Naive thymus-derived CD4-positive, alpha-beta T cell (primary cell): ENCODE measurements around the gene FBXO7. TPM values are rescaled to one million over a fixed set of nuclear protein-coding genes. Genes with fewer than 3 reads are reported as not detected.
"Not testable (repeated sequence)": the region's sequence is repeated elsewhere in the genome, so short reads cannot be mapped to it uniquely, and the experiment has no call there.

ENCODE experiments used
- ATAC-seq: fragments of 150-1000 bp; cut with Tn5 transposase; 2 replicates; pipeline ENCODE4 v1.10.0; 2021; ENCODE audit warnings: mild to moderate bottlenecking, moderate library complexity
- CTCF ChIA-PET: fragments of 350-600 bp; sonication (Branson Sonifier 250); formaldehyde crosslinking; loops from one replicate; lab custom pipeline; 2021; ENCODE audit warnings: antibody characterized with exemption; lab: Charles Lee
- POLR2A ChIA-PET: fragments of 350-600 bp; sonication (Branson Sonifier 250); formaldehyde crosslinking; loops from one replicate; lab custom pipeline; 2021; ENCODE audit warnings: antibody characterized with exemption, inconsistent platforms; lab: Charles Lee
- DNase-seq, 9 donors: peaks; one replicate each; pipeline versions ENCODE4 v3.0.0 to v3.0.0-alpha.2; 2020 to 2022; ENCODE audit warnings: mixed read lengths in 1 of 9
- H3K27ac ChIP-seq: one replicate; pipeline ENCODE4 v1.7.0; 2013; ENCODE audit warnings: mild to moderate bottlenecking, low read depth, low read length, moderate library complexity
- H3K27me3 ChIP-seq, 2 donors: one replicate each; pipeline ENCODE4 v1.7.0; 2013; ENCODE audit warnings: low read length in 2 of 2, mild to moderate bottlenecking in 2 of 2, moderate library complexity in 2 of 2; ENCODE audit not compliant: control insufficient read depth in 2 of 2, insufficient read depth in 2 of 2
- H3K36me3 ChIP-seq, 3 experiments: 1 replicate in 2 of 3; 2 replicates in 1 of 3; pipeline ENCODE4 v1.7.0; 2013; ENCODE audit warnings: low read length in 3 of 3, mild to moderate bottlenecking in 3 of 3, moderate library complexity in 1 of 3; ENCODE audit not compliant: insufficient read depth in 3 of 3, control insufficient read depth in 2 of 3
- H3K4me1 ChIP-seq, 2 donors: one replicate each; pipeline ENCODE4 v1.7.0; 2013; ENCODE audit warnings: low read length in 2 of 2, mild to moderate bottlenecking in 2 of 2, moderate library complexity in 1 of 2; ENCODE audit not compliant: control insufficient read depth in 2 of 2, insufficient read depth in 2 of 2
- H3K4me3 ChIP-seq: 2 replicates; pipeline ENCODE4 v1.7.0; 2013; ENCODE audit warnings: mild to moderate bottlenecking, low read length
- H3K9me3 ChIP-seq, 3 experiments: 1 replicate in 2 of 3; 2 replicates in 1 of 3; pipeline ENCODE4 v1.7.0; 2013; ENCODE audit warnings: low read length in 3 of 3; ENCODE audit not compliant: control insufficient read depth in 2 of 3
- H3K27ac Mint-ChIP-seq, 9 donors: one replicate each; pipeline ENCODE4 v1.8.0; 2020 to 2022; ENCODE audit warnings: mixed read lengths in 9 of 9, mild to moderate bottlenecking in 8 of 9, moderate library complexity in 5 of 9, inconsistent platforms in 2 of 9
- H3K27me3 Mint-ChIP-seq, 5 donors: one replicate each; pipeline ENCODE4 v1.8.0; 2021 to 2022; ENCODE audit warnings: mixed read lengths in 5 of 5, mild to moderate bottlenecking in 1 of 5
- H3K36me3 Mint-ChIP-seq, 5 donors: one replicate each; pipeline ENCODE4 v1.8.0; 2020 to 2022; ENCODE audit warnings: mixed read lengths in 5 of 5, mild to moderate bottlenecking in 3 of 5, inconsistent platforms in 1 of 5
- H3K4me1 Mint-ChIP-seq, 7 donors: one replicate each; pipeline ENCODE4 v1.8.0; 2020 to 2022; ENCODE audit warnings: mixed read lengths in 7 of 7, mild to moderate bottlenecking in 3 of 7, inconsistent platforms in 1 of 7
- H3K4me3 Mint-ChIP-seq, 10 donors: one replicate each; pipeline ENCODE4 v1.8.0; 2020 to 2022; ENCODE audit warnings: mild to moderate bottlenecking in 10 of 10, mixed read lengths in 10 of 10, moderate library complexity in 6 of 10, inconsistent platforms in 2 of 10
- H3K9me3 Mint-ChIP-seq, 11 donors: one replicate each; pipeline ENCODE4 v1.8.0; 2020 to 2022; ENCODE audit warnings: mixed read lengths in 11 of 11, mild to moderate bottlenecking in 4 of 11, inconsistent platforms in 1 of 11, moderate library complexity in 1 of 11
- intact Hi-C, 2 donors: fragments of 100-400 bp; cut with micrococcal nuclease; formaldehyde crosslinking; loops; one replicate each; pipeline ENCODE4 v1.15.1; 2023
- polyA plus RNA-seq, 2 donors: library from polyadenylated mRNA; unstranded; fragments of 300-500 nt; fragmentation: Illumina TruSeq; gene quantifications; one replicate each; pipeline ENCODE4 v1.2.3, GENCODE V29; 2021
- total RNA-seq, 6 experiments: library from RNA in 5 of 6; stranded (reverse) in 5 of 6; gene quantifications; 1 replicate in 5 of 6; 2 replicates in 1 of 6; pipeline ENCODE4 v1.2.3 and lab custom pipeline; 2021 to 2026

Gene FBXO7
- total and polyA plus RNA-seq, 7 experiments from 2014 or later: 86.4 to 160 (median 108) TPM

DNA sequence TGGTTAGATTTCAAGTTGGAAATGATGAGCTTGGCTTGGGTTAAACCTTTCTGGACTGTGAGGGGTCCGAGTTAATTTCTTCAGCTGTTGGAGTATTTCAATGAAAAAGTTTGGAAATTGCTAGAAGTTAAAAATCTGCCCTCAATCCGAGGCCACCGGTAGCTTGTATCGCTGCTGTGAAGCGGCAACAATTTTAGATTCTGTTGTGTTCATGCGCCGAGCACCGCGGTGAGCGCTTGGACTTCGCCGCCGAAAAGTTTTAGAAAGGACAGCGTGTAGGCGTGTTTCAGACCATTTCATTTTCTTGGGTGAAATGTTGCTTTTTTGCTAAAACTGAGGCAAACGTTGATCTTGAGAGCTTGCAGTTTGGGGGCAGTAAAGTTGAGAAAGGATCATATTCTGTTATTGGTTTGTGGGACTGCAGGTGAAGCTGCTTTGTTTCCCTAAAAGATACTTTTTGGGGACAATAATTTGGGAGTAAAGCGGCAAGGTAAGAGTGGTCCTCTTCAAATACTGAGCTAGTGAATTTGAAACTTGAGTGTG, 928 bp downstream of the FBXO7 start:
- DNase-seq (peak in 2 of 9 donors; percentile 11 to 37), ATAC-seq (no peak)
- intact Hi-C loops: loop anchor here (2.0 to 10.0 kb wide), 4 partner anchors 505 to 1781 kb away; partner anchors contain the start of genes DEPDC5 (in 1 of the 2), OSBP2 (in 1 of the 2), PISD (in 1 of the 2) and PRR14L (in 1 of the 2)
- ChIA-PET CTCF (interaction anchor here (1.0 kb wide), 1 partner anchor 66 kb away, joined by 5 read pairs; no protein-coding TSS in a partner anchor), POLR2A (interaction anchor here (0.6 to 3.7 kb wide), 7 partner anchors 10 to 1774 kb away, joined by 3 to 26 read pairs (median 4); partner anchors contain the start of genes BPIFC and RTCB)
- peak overlapping the region in 8 of 9 donors; percentile 88 to 97 (median 94) for H3K27ac Mint-ChIP-seq
- H3K27ac ChIP-seq: peak overlapping the region; percentile 97
- H3K9me3 Mint-ChIP-seq: no peaks in the 10 kb centered on the region
- H3K4me1 Mint-ChIP-seq: peaks cover 11 to 41% (median 29%) of the 10 kb centered on the region in 7 donors
- no peaks in the 10 kb centered on the region for H3K27me3 ChIP-seq
- no peaks in the 10 kb centered on the region for H3K9me3 ChIP-seq
- peaks cover 0 to 9% (median 0%) of the 10 kb centered on the region in 5 donors for H3K36me3 Mint-ChIP-seq
- H3K27me3 Mint-ChIP-seq: no peaks in the 10 kb centered on the region
- peak overlapping the region in 9 of 10 donors; percentile 88 to 98 (median 96) for H3K4me3 Mint-ChIP-seq
- peaks cover 24 to 31% of the 10 kb centered on the region in 2 donors for H3K4me1 ChIP-seq
- peaks cover 0 to 11% (median 0%) of the 10 kb centered on the region in 3 experiments for H3K36me3 ChIP-seq
- H3K4me3 ChIP-seq: peak overlapping the region; percentile 77

DNA sequence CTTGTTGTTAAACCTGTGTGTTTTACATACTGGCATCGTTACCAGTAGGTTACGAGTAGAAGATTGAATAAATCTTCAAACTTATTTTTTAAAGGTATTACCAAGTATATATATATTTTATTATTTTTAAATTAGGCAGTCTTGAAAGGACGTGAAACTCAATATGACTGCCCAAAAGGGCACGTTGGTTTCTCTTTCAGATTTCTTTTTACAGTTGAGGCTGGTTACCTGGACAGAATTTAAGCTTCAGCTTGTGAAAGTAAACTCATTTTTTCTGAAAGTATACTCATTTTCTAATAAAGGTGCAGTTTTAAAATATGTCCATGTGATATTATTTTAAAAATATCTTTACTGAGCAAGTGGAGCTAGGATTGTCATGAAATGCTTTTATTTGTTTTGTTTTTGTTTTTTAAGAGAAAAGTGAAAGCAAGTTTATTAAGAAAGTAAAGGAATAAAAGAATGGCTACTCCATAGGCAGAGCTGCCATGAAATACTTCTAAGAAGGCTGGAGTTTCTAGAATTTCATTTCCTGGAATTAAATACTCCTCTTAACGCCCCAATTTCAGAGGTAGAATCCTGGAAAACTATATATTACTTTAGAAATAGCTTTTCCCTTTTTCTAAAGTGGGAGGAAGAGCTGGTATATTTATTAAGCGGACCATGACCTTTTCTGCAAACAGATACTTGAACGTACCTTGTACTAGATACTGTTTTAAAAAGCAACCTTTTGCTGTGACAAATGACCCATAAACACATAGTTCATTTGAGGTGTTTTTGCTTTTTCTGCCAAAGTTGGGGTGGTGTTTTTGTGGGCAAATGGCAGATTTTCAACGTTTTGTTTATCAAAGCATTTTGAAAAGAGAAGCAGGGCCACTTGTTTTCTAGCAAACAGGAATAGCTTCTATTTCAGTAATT, 1.9 kb downstream of the FBXO7 start:
- Mint-ChIP-seq H3K36me3 (peaks cover 0 to 9% (median 0%) of the 10 kb centered on the region in 5 donors), H3K4me1 (peaks cover 11 to 51% (median 37%) of the 10 kb centered on the region in 7 donors)

DNA sequence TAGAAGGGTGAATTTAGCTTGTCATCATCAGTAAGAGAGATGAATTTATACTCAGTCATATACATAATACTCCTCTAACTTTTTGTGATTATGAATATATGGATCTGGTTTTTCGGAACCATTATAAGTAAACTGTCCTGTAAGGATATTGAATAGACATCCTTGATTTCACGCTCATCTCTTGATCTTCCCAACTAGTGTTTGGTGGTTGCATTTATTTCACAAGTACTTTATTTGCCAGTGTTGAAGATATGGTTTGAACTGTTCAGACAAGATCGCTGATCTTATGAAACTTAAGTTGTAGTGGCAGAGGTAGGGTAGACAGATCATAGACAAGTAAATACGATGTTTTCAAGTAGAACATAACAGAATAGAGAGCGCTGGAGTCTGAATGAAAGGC, 3.0 kb downstream of the FBXO7 start:
- ATAC-seq: no peak
- H3K27me3 ChIP-seq: no peaks in the 10 kb centered on the region
- H3K4me1 ChIP-seq: peaks cover 31 to 33% of the 10 kb centered on the region in 2 donors
- no peak overlapping the region for H3K4me3 ChIP-seq
- Mint-ChIP-seq H3K27me3 (no peaks in the 10 kb centered on the region), H3K4me3 (no peak overlapping the region), H3K36me3 (peaks cover 0 to 9% (median 0%) of the 10 kb centered on the region in 5 donors), H3K27ac (no peak overlapping the region), H3K9me3 (no peaks in the 10 kb centered on the region), H3K4me1 (peaks cover 11 to 51% (median 37%) of the 10 kb centered on the region in 7 donors)
- H3K36me3 ChIP-seq: peaks cover 0 to 11% (median 0%) of the 10 kb centered on the region in 3 experiments
- ChIA-PET POLR2A (no interaction called here), CTCF (interaction anchor here (0.7 to 0.9 kb wide), 2 partner anchors 9 to 279 kb away, joined by 3 read pairs; no protein-coding TSS in a partner anchor)
- H3K27ac ChIP-seq: no peak overlapping the region
- intact Hi-C loops: loop anchor here (10.0 kb wide), 3 partner anchors 723 to 1783 kb away; partner anchors contain the start of genes DEPDC5 (in 1 of the 2), OSBP2 (in 1 of the 2), PISD (in 1 of the 2) and PRR14L (in 1 of the 2)
- DNase-seq: no peak
- H3K9me3 ChIP-seq: no peaks in the 10 kb centered on the region

More for the DNA sequence above, 1.9 kb downstream of the FBXO7 start:
- Histone ChIP-seq H3K36me3 (peaks cover 0 to 11% (median 0%) of the 10 kb centered on the region in 3 experiments), H3K9me3 (no peaks in the 10 kb centered on the region), H3K4me1 (peaks cover 31 to 33% of the 10 kb centered on the region in 2 donors), H3K27me3 (no peaks in the 10 kb centered on the region), H3K4me3 (peak overlapping the region; percentile 77), H3K27ac (peak overlapping the region; percentile 97)
- Mint-ChIP-seq H3K27ac (peak overlapping the region in 8 of 9 donors; percentile 45 to 97 (median 94)), H3K4me3 (peak overlapping the region in 9 of 10 donors; percentile 88 to 98 (median 96)), H3K27me3 (no peaks in the 10 kb centered on the region), H3K9me3 (no peaks in the 10 kb centered on the region)
- intact Hi-C loops: loop anchor here (10.0 kb wide), 3 partner anchors 722 to 1782 kb away; partner anchors contain the start of genes DEPDC5 (in 1 of the 2), OSBP2 (in 1 of the 2), PISD (in 1 of the 2) and PRR14L (in 1 of the 2)
- peak in 1 of 9 donors; percentile 5 for DNase-seq
- ChIA-PET POLR2A (interaction anchor here (0.7 to 3.7 kb wide), 5 partner anchors 9 to 724 kb away, joined by 3 to 26 read pairs (median 4); partner anchors contain the start of genes BPIFC and RTCB), CTCF (interaction anchor here (0.5 to 0.9 kb wide), 2 partner anchors 10 to 501 kb away, joined by 3 read pairs; no protein-coding TSS in a partner anchor)
- no peak for ATAC-seq

DNA sequence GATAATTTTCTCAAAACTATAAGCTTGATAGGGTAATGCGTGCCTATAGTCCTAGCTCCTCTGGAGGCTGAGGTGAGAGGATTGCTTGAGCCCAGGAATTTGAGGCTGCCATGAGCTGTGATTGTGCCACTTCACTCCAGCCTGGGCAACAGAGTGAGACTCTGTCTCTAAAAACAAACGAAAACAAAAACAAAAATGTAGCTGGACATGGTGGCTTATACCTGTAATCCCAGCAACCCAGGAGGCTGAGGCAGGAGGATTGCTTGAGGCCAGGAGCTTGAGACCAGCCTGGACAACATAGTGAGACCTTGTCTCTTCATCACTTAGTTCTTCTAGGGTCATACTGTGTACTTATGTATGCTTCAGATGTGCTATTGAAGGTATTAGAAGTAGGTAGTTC, 3.9 kb downstream of the FBXO7 start:
- H3K27me3 Mint-ChIP-seq, H3K27me3 ChIP-seq, H3K4me3 ChIP-seq, H3K36me3 Mint-ChIP-seq, H3K27ac Mint-ChIP-seq, DNase-seq, H3K9me3 ChIP-seq, ATAC-seq, H3K27ac ChIP-seq, H3K9me3 Mint-ChIP-seq, POLR2A ChIA-PET: not testable (repeated sequence)
- intact Hi-C loops: loop anchor here (10.0 kb wide), 3 partner anchors 724 to 1784 kb away; partner anchors contain the start of genes DEPDC5 (in 1 of the 2), OSBP2 (in 1 of the 2), PISD (in 1 of the 2) and PRR14L (in 1 of the 2)
- Mint-ChIP-seq H3K4me1 (peaks cover 5 to 46% (median 32%) of the 10 kb centered on the region in 7 donors), H3K4me3 (peak overlapping the region in 4 of 10 donors; percentile 14 to 39 (median 36))
- CTCF ChIA-PET: interaction anchor here (0.6 kb wide), 1 partner anchor 787 kb away, joined by 6 read pairs; no protein-coding TSS in a partner anchor
- H3K4me1 ChIP-seq: peaks cover 27 to 31% of the 10 kb centered on the region in 2 donors
- H3K36me3 ChIP-seq: peaks cover 0 to 15% (median 0%) of the 10 kb centered on the region in 3 experiments

DNA sequence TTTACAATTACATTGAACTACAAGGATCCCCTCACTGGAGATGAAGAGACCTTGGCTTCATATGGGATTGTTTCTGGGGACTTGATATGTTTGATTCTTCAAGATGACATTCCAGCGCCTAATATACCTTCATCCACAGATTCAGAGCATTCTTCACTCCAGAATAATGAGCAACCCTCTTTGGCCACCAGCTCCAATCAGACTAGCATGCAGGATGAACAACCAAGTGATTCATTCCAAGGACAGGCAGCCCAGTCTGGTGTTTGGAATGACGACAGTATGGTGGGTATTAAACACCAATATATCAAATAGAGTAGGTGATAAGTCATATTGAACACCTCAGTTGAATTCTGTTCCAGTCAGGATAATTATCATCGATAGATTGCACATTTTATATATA, 4.4 kb downstream of the FBXO7 start:
- Mint-ChIP-seq H3K36me3 (peaks cover 0 to 9% (median 0%) of the 10 kb centered on the region in 5 donors), H3K9me3 (no peaks in the 10 kb centered on the region), H3K4me3 (peak overlapping the region in 4 of 10 donors; percentile 14 to 39 (median 36)), H3K27me3 (no peaks in the 10 kb centered on the region), H3K4me1 (peaks cover under 1 to 42% (median 31%) of the 10 kb centered on the region in 7 donors), H3K27ac (peak overlapping the region in 1 of 9 donors; percentile 39)
- intact Hi-C loops: loop anchor here (1.0 to 10.0 kb wide), 4 partner anchors 69 to 1784 kb away; partner anchors contain the start of genes DEPDC5 (in 1 of the 2), OSBP2 (in 1 of the 2), PISD (in 1 of the 2) and PRR14L (in 1 of the 2)
- ChIA-PET CTCF (interaction anchor here (0.6 kb wide), 1 partner anchor 788 kb away, joined by 6 read pairs; no protein-coding TSS in a partner anchor), POLR2A (no interaction called here)
- Histone ChIP-seq H3K27me3 (no peaks in the 10 kb centered on the region), H3K9me3 (no peaks in the 10 kb centered on the region), H3K4me1 (peaks cover 22 to 26% of the 10 kb centered on the region in 2 donors), H3K36me3 (peaks cover 0 to 20% (median 2%) of the 10 kb centered on the region in 3 experiments), H3K4me3 (no peak overlapping the region), H3K27ac (no peak overlapping the region)
- DNase-seq: no peak
- ATAC-seq: no peak
